Activated CD4-positive, alpha-beta memory T cell treated with anti-CD3 and anti-CD28 coated beads for 36 hours (primary cell): ENCODE results near the gene UBAP1L. TPM values are rescaled to one million over a fixed set of nuclear protein-coding genes. Genes with fewer than 3 reads are reported as not detected.
"Not testable (repeated sequence)": the region's sequence is repeated elsewhere in the genome, so short reads cannot be mapped to it uniquely, and the experiment has no call there.

Source experiments
- CTCF ChIA-PET: fragments of 350-600 bp; sonication (Branson Sonifier 250); formaldehyde crosslinking; loops from one replicate; lab custom pipeline; 2021; ENCODE audit warnings: antibody characterized with exemption, inconsistent platforms; lab: Charles Lee
- POLR2A ChIA-PET: fragments of 350-600 bp; sonication (Branson Sonifier 250); formaldehyde crosslinking; loops from one replicate; lab custom pipeline; 2021; ENCODE audit warnings: antibody characterized with exemption; lab: Charles Lee
- DNase-seq: peaks from one replicate; pipeline ENCODE4 v3.0.0-alpha.2; 2020
- H3K27ac Mint-ChIP-seq: one replicate; pipeline ENCODE4 v1.8.0; 2021; ENCODE audit warnings: mixed read lengths
- H3K27me3 Mint-ChIP-seq: one replicate; pipeline ENCODE4 v1.8.0; 2021; ENCODE audit warnings: mixed read lengths
- H3K36me3 Mint-ChIP-seq: one replicate; pipeline ENCODE4 v1.8.0; 2021; ENCODE audit warnings: mixed read lengths
- H3K4me1 Mint-ChIP-seq: one replicate; pipeline ENCODE4 v1.8.0; 2021; ENCODE audit warnings: low read depth, mixed read lengths
- H3K4me3 Mint-ChIP-seq: one replicate; pipeline ENCODE4 v1.8.0; 2021; ENCODE audit warnings: mild to moderate bottlenecking, mixed read lengths
- H3K9me3 Mint-ChIP-seq: one replicate; pipeline ENCODE4 v1.8.0; 2021; ENCODE audit warnings: mixed read lengths
- intact Hi-C: fragments of 100-400 bp; cut with micrococcal nuclease; formaldehyde crosslinking; loops from one replicate; pipeline ENCODE4 v1.15.1; 2023
- total RNA-seq, 2 experiments: library from RNA; stranded (reverse); gene quantifications; one replicate each; pipeline ENCODE4 v1.2.3, GENCODE V29; 2021

The UBAP1L gene
- total RNA-seq, 2 experiments from 2014 or later, result 2.1 to 2.4 TPM

DNA sequence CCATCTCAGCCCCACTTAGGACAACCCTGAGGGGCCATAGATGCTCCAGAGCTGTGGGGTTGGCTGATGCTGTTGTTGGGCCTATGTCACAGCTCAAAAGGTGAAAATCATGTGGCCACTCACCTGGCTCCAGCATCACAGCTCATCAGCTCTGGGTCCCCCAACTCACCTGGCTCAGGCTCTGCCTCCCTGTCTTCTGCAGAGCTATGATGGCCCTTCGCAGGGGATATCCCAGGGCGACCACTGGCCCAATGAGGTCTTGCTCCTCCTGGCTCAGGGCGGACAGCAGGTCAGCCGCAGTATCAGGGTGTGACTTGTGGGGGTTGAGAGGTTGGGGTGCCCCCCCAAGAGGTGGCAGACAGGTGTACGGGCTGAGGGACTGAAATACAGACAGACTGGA lies 15.7 kb downstream of the UBAP1L start:
- CTCF ChIA-PET, result interaction anchor here (1.5 kb wide), 1 partner anchor 12 kb away, joined by 3 read pairs; no protein-coding TSS in a partner anchor
- DNase-seq, result no peak
- no peaks in the 10 kb centered on the region for H3K27me3 Mint-ChIP-seq
- no peak overlapping the region for H3K4me3 Mint-ChIP-seq
- intact Hi-C loops, result no loop called here
- no peak overlapping the region for H3K27ac Mint-ChIP-seq
- POLR2A ChIA-PET, result no interaction called here
- H3K4me1 Mint-ChIP-seq, result no peaks in the 10 kb centered on the region
- no peaks in the 10 kb centered on the region for H3K9me3 Mint-ChIP-seq
- H3K36me3 Mint-ChIP-seq, result peaks cover 22% of the 10 kb centered on the region

DNA sequence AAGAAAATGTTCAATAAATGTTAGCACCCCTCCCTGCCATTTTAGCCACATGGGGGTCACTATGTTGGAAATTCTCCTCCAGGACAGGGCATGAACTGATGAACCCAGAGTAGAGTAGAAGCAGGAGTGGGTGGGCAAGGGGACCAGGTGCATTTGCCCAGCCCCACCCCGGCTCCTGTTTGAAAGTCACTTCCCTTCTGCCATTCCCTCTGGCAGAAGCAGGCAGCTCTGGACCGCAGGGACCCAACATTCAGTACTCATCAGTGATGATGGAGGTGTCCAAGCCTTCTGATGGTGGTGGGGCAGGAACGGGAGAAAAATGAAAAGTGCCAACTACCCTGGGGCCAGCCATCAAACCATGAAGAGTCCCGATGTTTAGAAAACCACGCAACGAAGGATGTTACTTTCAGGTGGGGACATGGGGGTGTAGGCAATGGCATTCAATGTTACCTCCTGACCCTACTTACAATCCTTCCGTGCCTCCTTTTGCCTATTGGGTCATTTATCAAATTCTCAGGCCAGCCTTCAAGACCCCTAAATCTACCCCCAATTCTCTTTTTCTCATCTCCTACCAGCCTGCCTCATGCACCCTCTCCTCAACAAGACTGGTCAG lies 17.2 kb downstream of the UBAP1L start:
- no peak for DNase-seq
- POLR2A ChIA-PET, result no interaction called here
- Mint-ChIP-seq H3K9me3 (no peaks in the 10 kb centered on the region), H3K4me3 (no peak overlapping the region), H3K36me3 (peaks cover 20% of the 10 kb centered on the region), H3K4me1 (no peaks in the 10 kb centered on the region), H3K27ac (no peak overlapping the region), H3K27me3 (no peaks in the 10 kb centered on the region)
- CTCF ChIA-PET, result no interaction called here
- intact Hi-C loops, result no loop called here

DNA sequence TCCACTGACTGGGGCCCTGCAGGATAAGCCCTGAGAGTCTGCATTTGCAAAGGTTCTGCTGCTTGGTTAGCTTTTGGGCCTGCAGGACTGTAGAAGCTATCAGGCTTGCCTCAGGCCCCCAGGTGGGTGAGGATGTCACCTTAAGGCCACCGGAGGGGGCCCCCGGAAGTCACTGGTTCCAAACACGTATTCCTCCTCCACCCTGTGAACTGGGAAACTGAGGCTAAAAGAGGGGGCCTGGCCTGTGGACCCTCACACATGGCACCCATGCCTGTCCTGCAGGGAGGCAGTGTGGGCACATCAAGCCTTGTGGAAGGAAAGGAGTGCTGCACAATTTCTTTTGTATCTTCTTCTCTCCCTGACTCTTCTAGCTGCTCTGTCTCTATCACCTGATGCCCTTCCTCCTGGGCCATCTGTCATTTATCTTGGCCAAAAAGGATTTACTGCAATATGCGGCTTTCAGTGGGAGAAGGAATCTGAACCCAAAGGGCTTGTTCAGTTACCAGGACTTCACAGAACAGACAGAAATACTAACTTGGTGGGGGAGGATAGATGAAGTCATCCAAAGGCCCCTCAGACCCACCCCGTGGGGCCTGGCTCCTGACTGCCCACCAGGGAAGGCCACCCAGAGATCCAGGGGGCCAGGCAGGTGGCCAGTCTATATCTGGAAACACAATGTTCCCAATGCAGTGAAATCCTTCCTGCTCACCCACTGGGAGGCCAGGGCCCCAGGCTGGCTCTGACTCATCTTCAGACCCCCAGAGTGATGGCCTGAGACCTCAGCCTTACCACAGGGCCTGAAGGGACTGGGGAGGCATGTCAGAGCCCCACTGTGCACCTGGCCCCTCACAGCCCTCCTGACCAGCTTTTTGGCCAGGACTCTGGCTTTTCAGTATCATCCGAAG lies 18.3 kb downstream of the UBAP1L start:
- H3K27ac Mint-ChIP-seq, result no peak overlapping the region

DNA sequence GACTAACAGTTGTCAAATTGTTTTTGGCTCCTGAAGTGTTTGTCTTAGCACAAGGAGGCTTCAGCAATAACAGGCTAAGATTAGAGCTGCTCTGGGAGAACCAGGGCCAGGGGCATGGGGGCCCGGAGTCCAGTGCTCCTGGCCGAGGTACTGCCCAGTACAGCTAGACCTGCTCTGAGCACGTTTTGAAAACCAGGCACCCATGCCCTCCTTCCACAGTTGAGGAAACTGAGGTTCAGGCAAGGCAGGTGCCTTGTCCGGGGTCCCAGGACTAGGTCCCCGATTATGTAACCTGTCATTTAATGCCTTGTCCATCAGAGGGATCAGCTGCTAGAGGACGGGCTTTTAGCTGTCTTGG lies 19.3 kb downstream of the UBAP1L start:
- no peak overlapping the region for H3K4me3 Mint-ChIP-seq
- peaks cover 14% of the 10 kb centered on the region for H3K36me3 Mint-ChIP-seq
- DNase-seq, result no peak
- POLR2A ChIA-PET, result interaction anchor here (0.7 kb wide), 1 partner anchor 125 kb away, joined by 3 read pairs; no protein-coding TSS in a partner anchor
- no peak overlapping the region for H3K27ac Mint-ChIP-seq
- CTCF ChIA-PET, result interaction anchor here (0.9 kb wide), 1 partner anchor 43 kb away, joined by 3 read pairs; no protein-coding TSS in a partner anchor
- intact Hi-C loops, result no loop called here
- no peaks in the 10 kb centered on the region for H3K4me1 Mint-ChIP-seq
- no peaks in the 10 kb centered on the region for H3K27me3 Mint-ChIP-seq
- no peaks in the 10 kb centered on the region for H3K9me3 Mint-ChIP-seq

More for the DNA sequence above, 18.3 kb downstream of the UBAP1L start:
- CTCF ChIA-PET, result no interaction called here
- Mint-ChIP-seq H3K9me3 (no peaks in the 10 kb centered on the region), H3K27me3 (no peaks in the 10 kb centered on the region), H3K4me1 (no peaks in the 10 kb centered on the region), H3K36me3 (peaks cover 19% of the 10 kb centered on the region), H3K4me3 (no peak overlapping the region)
- no peak for DNase-seq
- POLR2A ChIA-PET, result interaction anchor here (0.7 kb wide), 1 partner anchor 124 kb away, joined by 3 read pairs; no protein-coding TSS in a partner anchor
- intact Hi-C loops, result no loop called here

DNA sequence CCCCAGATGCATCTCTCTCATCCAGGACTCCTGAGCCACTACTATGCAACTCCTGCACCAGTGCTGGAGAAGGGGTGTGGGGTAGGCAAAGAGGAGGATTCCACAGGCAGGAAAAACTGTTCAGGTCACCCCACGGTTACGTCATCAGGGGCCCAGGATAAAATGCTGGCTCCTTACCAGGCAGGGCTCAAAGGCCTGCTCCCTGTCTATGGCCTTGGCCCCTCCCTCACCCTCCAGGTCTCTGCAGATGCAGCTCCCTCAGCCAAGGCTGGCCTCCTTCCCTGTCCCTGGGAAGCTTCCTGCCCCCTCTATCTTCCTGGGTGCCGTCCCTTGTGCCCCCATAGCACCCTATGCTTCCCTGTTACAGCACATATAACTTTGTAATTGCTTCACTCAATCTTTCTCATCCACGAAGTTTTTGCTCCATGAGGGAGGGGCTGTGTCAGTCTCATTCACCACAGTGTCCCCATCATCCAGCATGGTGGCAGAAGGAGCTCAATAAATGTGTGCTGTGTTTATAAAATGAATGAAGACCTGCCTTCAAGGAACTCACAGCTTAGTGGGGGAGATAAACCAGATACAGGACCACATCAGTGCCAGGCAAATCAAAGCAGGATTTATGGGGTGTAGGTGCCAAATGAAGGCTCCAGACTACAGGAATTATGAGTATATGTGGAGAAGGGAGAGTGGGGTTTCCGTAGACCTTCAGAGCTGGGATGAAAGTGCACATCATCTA lies 19.8 kb downstream of the UBAP1L start:
- intact Hi-C loops, result no loop called here
- Mint-ChIP-seq H3K36me3 (peaks cover 14% of the 10 kb centered on the region), H3K27me3 (no peaks in the 10 kb centered on the region), H3K27ac (no peak overlapping the region), H3K4me3 (no peak overlapping the region), H3K4me1 (no peaks in the 10 kb centered on the region), H3K9me3 (no peaks in the 10 kb centered on the region)
- ChIA-PET CTCF (interaction anchor here (0.9 kb wide), 2 partner anchors 11 to 43 kb away, joined by 3 read pairs; no protein-coding TSS in a partner anchor), POLR2A (no interaction called here)
- no peak for DNase-seq

DNA sequence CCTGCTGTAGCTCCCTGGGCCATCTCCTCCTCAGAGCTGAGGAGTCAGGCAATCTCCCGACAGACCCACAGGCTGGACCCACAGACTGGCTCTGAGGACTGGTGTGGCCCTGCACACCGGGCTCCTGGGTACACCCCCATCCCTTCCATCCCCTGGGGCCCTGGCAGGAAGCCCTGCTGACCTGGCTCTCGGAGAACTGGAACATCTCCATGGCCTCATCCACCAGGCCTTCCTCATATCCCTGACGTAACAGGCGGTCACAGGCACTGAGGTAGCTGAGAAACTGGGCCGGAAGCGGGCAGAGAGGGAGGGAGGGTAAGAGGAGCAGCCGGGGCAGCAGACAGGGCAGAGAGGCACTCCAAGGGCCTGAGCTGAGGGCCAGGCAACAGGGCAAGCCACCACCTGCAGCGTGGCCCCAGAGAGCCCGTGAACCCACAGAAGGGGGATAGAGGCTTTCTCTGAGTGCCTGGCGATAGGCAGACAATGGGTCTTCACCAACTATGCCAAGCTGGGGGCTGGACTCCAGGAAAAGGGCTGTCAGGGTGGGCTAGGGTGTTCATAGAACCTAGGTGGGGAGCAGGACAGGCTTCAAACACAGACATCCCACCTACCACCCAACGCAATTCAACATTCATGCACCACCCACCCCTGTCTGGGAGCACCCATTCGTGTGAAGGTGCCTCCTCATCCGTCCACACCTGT lies 20.6 kb downstream of the UBAP1L start:
- H3K27me3 Mint-ChIP-seq, result no peaks in the 10 kb centered on the region
- H3K9me3 Mint-ChIP-seq, result no peaks in the 10 kb centered on the region
- intact Hi-C loops, result no loop called here
- ChIA-PET POLR2A (no interaction called here), CTCF (interaction anchor here (0.7 to 0.9 kb wide), 2 partner anchors 10 to 61 kb away, joined by 3 read pairs; no protein-coding TSS in a partner anchor)
- no peak overlapping the region for H3K4me3 Mint-ChIP-seq
- H3K36me3 Mint-ChIP-seq, result peaks cover 14% of the 10 kb centered on the region
- no peak for DNase-seq
- H3K27ac Mint-ChIP-seq, result no peak overlapping the region
- H3K4me1 Mint-ChIP-seq, result no peaks in the 10 kb centered on the region

DNA sequence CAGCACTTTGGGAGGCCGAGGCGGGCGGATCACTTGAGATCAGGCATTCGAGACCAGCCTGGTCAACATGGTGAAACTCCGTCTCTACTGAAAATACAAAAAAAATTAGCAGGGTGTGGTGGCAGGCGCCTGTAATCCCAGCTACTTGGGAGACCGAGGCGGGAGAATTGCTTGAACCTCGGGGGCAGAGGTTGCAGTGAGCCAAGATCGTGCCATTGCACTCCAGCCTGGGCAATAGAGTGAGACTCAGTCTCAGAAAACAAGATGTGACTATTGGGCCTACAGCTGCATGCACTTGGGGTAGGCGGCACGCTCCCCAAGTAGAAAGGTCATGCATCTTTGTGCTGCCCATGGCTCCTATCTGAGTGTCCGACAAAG lies 21.2 kb downstream of the UBAP1L start:
- intact Hi-C loops, POLR2A ChIA-PET, H3K27ac Mint-ChIP-seq: not testable (repeated sequence)

DNA sequence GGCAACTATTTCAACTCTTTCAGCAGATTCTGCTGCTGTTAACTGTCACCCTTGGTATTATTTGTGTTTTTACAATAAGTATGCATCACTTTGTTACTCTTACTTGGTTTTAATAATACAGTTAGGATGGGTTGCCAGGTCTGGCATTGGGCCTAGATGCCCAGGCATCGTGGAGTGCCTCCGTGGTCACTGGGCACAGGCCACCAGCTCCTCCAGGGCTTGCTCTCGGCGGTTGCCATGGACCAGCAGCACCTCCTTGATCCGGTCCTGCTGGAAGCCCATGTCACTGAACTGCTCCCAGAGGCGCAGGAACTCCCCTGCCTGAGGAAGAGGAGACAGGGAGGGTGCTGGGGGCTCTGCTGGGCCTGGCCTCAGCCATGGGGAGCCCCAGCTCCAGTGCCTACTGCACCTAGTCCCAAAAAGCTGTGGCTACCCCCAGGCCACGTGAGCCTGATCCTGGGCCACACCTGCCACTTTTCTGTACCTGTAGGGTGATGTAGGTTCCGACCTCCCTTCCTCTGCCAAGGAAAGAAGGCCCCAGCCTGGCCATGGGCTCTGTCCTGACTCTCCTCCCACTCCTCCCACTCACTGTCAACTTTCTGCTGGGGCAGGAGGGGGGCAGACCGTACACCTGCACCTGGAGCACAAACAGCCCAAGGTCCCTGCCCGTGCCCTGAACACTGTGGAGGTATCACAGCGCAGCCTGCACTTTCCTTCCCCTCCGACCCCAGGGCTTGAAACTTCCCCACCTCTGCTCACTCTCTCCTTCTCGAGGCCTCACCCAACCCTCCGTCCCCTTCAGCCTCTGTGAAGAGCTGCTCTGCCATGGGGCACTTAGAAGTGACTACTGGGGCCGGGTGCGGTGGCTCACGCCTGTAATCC lies 21.8 kb downstream of the UBAP1L start:
- Mint-ChIP-seq H3K9me3 (no peaks in the 10 kb centered on the region), H3K4me1 (no peaks in the 10 kb centered on the region), H3K36me3 (peaks cover 3% of the 10 kb centered on the region), H3K27me3 (no peaks in the 10 kb centered on the region), H3K27ac (no peak overlapping the region), H3K4me3 (no peak overlapping the region)
- POLR2A ChIA-PET, result no interaction called here
- CTCF ChIA-PET, result interaction anchor here (1.2 kb wide), 1 partner anchor 60 kb away, joined by 4 read pairs; no protein-coding TSS in a partner anchor
- intact Hi-C loops, result no loop called here
- DNase-seq, result no peak

More for the DNA sequence above, 21.2 kb downstream of the UBAP1L start:
- H3K27me3 Mint-ChIP-seq, H3K4me3 Mint-ChIP-seq, H3K4me1 Mint-ChIP-seq, DNase-seq, H3K9me3 Mint-ChIP-seq, H3K36me3 Mint-ChIP-seq: not testable (repeated sequence)
- CTCF ChIA-PET, result interaction anchor here (0.7 to 1.2 kb wide), 2 partner anchors 60 kb away, joined by 3 to 4 read pairs; no protein-coding TSS in a partner anchor

DNA sequence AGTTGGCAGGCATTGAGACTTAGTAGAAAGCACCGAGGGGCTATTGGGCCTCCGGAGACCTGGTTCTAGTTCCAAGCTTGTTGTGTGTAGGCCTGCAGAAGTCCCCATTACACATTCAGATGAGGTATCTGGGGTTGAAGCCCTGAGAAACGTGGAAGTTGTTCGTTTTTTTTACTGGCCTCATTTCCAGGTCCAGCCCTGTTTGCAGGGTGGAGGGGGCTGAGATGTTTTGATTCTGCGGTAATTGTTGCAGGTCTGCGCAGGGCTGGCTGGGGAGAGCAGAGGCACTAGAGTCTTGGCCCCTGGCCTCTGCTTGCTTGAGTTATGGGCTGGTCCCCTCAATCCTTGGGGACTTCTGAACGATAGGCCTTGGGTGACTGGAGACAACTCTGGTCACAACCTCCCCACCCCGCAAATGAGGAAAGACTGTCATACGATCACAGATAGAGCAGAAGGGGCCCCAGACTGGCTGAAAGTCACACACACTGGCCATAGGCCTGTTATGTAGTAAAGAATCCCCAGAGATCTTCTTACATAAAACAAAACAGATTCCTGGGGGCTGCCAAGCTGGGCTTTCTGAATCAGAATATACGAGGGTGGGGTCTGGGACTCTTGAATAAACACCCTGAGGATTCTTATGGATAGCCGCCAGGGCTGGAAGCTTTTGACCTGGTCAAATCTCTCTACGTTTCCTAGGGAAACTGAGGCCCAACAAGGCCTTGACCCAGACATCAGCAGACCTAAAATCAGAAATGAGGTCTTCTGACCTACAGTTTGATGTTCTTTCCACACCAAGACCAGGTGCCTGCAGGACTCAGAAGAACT lies 22.8 kb downstream of the UBAP1L start:
- no peak for DNase-seq
- CTCF ChIA-PET, result no interaction called here
- intact Hi-C loops, result no loop called here
- POLR2A ChIA-PET, result no interaction called here
- Mint-ChIP-seq H3K9me3 (no peaks in the 10 kb centered on the region), H3K27ac (no peak overlapping the region), H3K4me1 (no peaks in the 10 kb centered on the region), H3K4me3 (no peak overlapping the region), H3K27me3 (no peaks in the 10 kb centered on the region), H3K36me3 (no peaks in the 10 kb centered on the region)

DNA sequence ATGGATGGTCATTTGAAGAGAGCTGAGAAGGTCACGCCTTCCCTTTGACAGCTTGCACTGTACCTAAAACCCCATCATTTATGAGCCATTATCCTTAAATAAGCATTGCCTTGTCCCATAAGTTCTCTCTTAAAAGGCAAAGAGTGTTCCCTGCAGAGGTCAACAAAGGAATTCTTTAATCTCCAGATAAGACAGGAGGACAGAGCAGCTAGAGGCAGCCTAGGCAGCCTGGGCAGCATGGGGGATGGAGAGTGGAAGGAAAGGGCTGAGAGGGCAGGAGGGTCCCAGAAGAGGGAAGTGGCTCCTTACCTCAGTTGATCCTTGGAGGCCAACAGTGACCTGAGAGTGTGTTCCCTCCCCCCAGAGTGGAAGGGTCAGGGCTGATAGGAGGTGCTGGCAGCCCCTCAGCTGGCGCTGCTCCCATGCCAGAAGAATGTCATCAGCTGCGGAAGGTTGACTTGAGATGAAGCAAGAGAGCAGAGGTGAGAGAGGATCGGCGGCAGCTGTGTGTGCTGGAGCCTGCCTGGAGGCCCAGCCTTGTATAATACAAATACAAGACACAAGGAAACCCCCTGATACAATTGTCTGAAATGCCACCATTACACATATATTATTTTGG lies 25.7 kb downstream of the UBAP1L start:
- Mint-ChIP-seq H3K27me3 (peaks cover 3% of the 10 kb centered on the region), H3K27ac (no peak overlapping the region), H3K9me3 (no peaks in the 10 kb centered on the region), H3K36me3 (no peaks in the 10 kb centered on the region), H3K4me3 (no peak overlapping the region), H3K4me1 (no peaks in the 10 kb centered on the region)
- intact Hi-C loops, result loop anchor here (10.0 kb wide), 1 partner anchor 355 kb away; no protein-coding TSS in a partner anchor
- ChIA-PET CTCF (no interaction called here), POLR2A (no interaction called here)
- DNase-seq, result no peak
